ENCODE results near the gene ARSI.

The ARSI gene

GRCh38 chr5:150317048-150318003, 14.6 kb upstream of the ARSI start (continued):
- TF ChIP-seq ZFP69B (tag by site-specific recombination; IDR thresholded peaks at IDR 0.05), result no peak
- peak; percentile 57; the same call in 1 of the 2 replicates for TF ChIP-seq ZFP37 (tag by site-specific recombination; IDR thresholded peaks at IDR 0.05)
- TF ChIP-seq SP7 (tag by site-specific recombination; IDR thresholded peaks at IDR 0.05), result peak; percentile 82
- peak; percentile 51; the same call in 1 of the 2 replicates for TF ChIP-seq ZNF768 (tag by site-specific recombination; IDR thresholded peaks at IDR 0.05)
- no peak for TF ChIP-seq ZSCAN30 (tag by site-specific recombination; IDR thresholded peaks at IDR 0.05)
- TF ChIP-seq ZNF580 (tag by site-specific recombination; IDR thresholded peaks at IDR 0.05), result no peak
- 0 out of 2 replicates have a peak, but pooled peaks have one; percentile 15 for TF ChIP-seq ZIC2 (tag by site-specific recombination; IDR thresholded peaks at IDR 0.05)
- no peak for TF ChIP-seq ZNF133 (tag by site-specific recombination; IDR thresholded peaks at IDR 0.05)
- peak; percentile 83 for TF ChIP-seq ZNF629 (tag by site-specific recombination; IDR thresholded peaks at IDR 0.05)
- no peak for TF ChIP-seq ZNF707 (tag by site-specific recombination; IDR thresholded peaks at IDR 0.05)
- TF ChIP-seq HOXC10 (CRISPR knock-in tag; IDR thresholded peaks at IDR 0.05), result no peak
- peak; percentile 48; the same call in 1 of the 2 replicates for TF ChIP-seq BCL11A (tag by site-specific recombination; IDR thresholded peaks at IDR 0.05; ENCODE audit: low read depth)
- no peak for TF ChIP-seq ZNF433 (tag by site-specific recombination; IDR thresholded peaks at IDR 0.05; ENCODE audit: low read depth)
- TF ChIP-seq ZFP41 (tag by site-specific recombination; IDR thresholded peaks at IDR 0.05; ENCODE audit: borderline replicate concordance), result no peak
- no peak for TF ChIP-seq REPIN1 (tag by site-specific recombination; IDR thresholded peaks at IDR 0.05; ENCODE audit: low read depth)
- TF ChIP-seq ZNF302 (tag by site-specific recombination; IDR thresholded peaks at IDR 0.05; ENCODE audit: low read depth), result no peak
- TF ChIP-seq ZNF23 (tag by site-specific recombination; IDR thresholded peaks at IDR 0.05; ENCODE audit: borderline replicate concordance), result no peak
- no peak for TF ChIP-seq ZNF549 (tag by site-specific recombination; IDR thresholded peaks at IDR 0.05)
- no peak for TF ChIP-seq ZNF830 (tag by site-specific recombination; IDR thresholded peaks at IDR 0.05; ENCODE audit: low read depth)
- TF ChIP-seq ZNF701 (tag by site-specific recombination; IDR thresholded peaks at IDR 0.05), result no peak
- TF ChIP-seq ZNF132 (tag by site-specific recombination; IDR thresholded peaks at IDR 0.05; ENCODE audit: borderline replicate concordance), result no peak
- no peak for TF ChIP-seq ZNF514 (tag by site-specific recombination; IDR thresholded peaks at IDR 0.05)

GRCh38 chr5:150316320-150316719, 13.6 kb upstream of the ARSI start:
- H3K36me3 ChIP-seq (ENCODE audit: control insufficient read depth in 2 of 2, insufficient read depth in 1 of 2, low read length in 2 of 2), result no peaks in the 10 kb centered on the region
- H3K27ac ChIP-seq (ENCODE audit: extremely low read depth, low read depth, low read length), result no peak overlapping the region
- CTCF ChIA-PET, result interaction anchor here (1.6 kb wide), 1 partner anchor 43 kb away, joined by 4 read pairs; no protein-coding TSS in a partner anchor
- H3K4me1 ChIP-seq (ENCODE audit: control insufficient read depth, insufficient read depth, low read length), result peaks cover 7% of the 10 kb centered on the region
- H3K4me3 ChIP-seq (ENCODE audit: low read depth, low read length), result no peak overlapping the region
- no peaks in the 10 kb centered on the region for H3K9me3 ChIP-seq (ENCODE audit: control insufficient read depth, insufficient read depth, low read depth, low read length)
- POLR2A ChIA-PET, result interaction anchor here (0.8 kb wide), 1 partner anchor 25 kb away, joined by 4 read pairs; no protein-coding TSS in a partner anchor
- no peak for TF ChIP-seq ZNF404 (tag by site-specific recombination; IDR thresholded peaks at IDR 0.05)
- no peak for TF ChIP-seq ZFP3 (tag by site-specific recombination; IDR thresholded peaks at IDR 0.05; ENCODE audit: low read depth)
- TF ChIP-seq ZFP37 (tag by site-specific recombination; IDR thresholded peaks at IDR 0.05), result no peak
- no peak for TF ChIP-seq ZNF202 (tag by site-specific recombination; IDR thresholded peaks at IDR 0.05; ENCODE audit: borderline replicate concordance)
- no peak for TF ChIP-seq SP7 (tag by site-specific recombination; IDR thresholded peaks at IDR 0.05)
- no peak for TF ChIP-seq ZNF449 (tag by site-specific recombination; IDR thresholded peaks at IDR 0.05)
- TF ChIP-seq ZNF600 (tag by site-specific recombination; IDR thresholded peaks at IDR 0.05), result no peak
- no peak for TF ChIP-seq ATF2 (tag by site-specific recombination; IDR thresholded peaks at IDR 0.05; ENCODE audit: low read depth)
- no peak for TF ChIP-seq ZNF37A (tag by site-specific recombination; IDR thresholded peaks at IDR 0.05)
- TF ChIP-seq ZNF513 (tag by site-specific recombination; IDR thresholded peaks at IDR 0.05), result no peak
- TF ChIP-seq TCF7L2 (IDR thresholded peaks at IDR 0.05; ENCODE audit: borderline replicate concordance, low read depth, low read length), result no peak

Measured in HEK293 (cell line).